ENCODE results near the gene USP17L30.
A peak's percentile ranks its signal among the peaks of the same experiment; 100 is the strongest.
"Not testable (repeated sequence)": the region's sequence is repeated elsewhere in the genome, so short reads cannot be mapped to it uniquely, and the experiment has no call there.

DNA sequence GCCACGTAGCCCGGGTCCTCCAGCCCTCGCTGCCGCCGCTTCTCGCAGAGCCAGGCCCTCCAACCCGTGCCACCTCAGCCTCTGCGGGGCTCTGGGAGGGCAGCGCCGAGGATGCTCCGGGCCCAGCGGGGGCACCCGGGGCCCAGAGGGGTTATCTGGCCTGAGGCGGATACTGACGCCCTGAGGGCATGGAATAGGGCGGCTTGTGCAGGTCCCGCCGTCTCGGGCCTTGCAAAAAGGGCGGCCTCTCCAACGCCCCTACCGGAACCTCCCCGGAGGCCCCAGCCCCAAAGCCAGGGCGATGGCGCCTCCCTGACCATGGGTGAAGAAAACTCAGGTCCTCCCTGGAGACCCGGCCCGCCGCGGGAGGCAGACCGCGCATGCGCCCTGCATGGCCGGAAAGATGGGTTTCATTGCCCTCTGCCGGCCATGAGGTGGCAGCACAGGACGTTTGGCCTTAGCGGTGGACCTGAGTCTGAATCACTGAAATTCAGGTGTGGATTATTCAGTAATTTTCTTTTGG, 18.1 kb downstream of the USP17L30 start:
- TF ChIP-seq, protein P1, sequence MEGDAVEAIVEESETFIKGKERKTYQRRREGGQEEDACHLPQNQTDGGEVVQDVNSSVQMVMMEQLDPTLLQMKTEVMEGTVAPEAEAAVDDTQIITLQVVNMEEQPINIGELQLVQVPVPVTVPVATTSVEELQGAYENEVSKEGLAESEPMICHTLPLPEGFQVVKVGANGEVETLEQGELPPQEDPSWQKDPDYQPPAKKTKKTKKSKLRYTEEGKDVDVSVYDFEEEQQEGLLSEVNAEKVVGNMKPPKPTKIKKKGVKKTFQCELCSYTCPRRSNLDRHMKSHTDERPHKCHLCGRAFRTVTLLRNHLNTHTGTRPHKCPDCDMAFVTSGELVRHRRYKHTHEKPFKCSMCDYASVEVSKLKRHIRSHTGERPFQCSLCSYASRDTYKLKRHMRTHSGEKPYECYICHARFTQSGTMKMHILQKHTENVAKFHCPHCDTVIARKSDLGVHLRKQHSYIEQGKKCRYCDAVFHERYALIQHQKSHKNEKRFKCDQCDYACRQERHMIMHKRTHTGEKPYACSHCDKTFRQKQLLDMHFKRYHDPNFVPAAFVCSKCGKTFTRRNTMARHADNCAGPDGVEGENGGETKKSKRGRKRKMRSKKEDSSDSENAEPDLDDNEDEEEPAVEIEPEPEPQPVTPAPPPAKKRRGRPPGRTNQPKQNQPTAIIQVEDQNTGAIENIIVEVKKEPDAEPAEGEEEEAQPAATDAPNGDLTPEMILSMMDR (optimal IDR thresholded peaks at IDR 0.05 in 1 of 3, IDR thresholded peaks at IDR 0.05 in 1 of 3, conservative IDR thresholded peaks at IDR 0.05 in 1 of 3; ENCODE audit: extremely low read depth in 1 of 3, insufficient read depth in 2 of 3, low read length in 3 of 3), result peak in 1 of 3 experiments; percentile 8
- TF ChIP-seq EZH2 (IDR thresholded peaks at IDR 0.05; ENCODE audit: low read length), result not testable (repeated sequence)

Measured in keratinocyte (primary cell).